HG02798 (cell line): Measurements from ENCODE around the gene RPL28.
"Not testable (repeated sequence)": the region's sequence is repeated elsewhere in the genome, so short reads cannot be mapped to it uniquely, and the experiment has no call there.

Source experiments
- ATAC-seq: cut with Tn5 transposase; IDR thresholded peaks from one replicate; pipeline ENCODE4 v1.9.1; 2021; ENCODE audit warnings: mild to moderate bottlenecking; ENCODE audit not compliant: unreplicated experiment, poor library complexity

Gene RPL28

DNA sequence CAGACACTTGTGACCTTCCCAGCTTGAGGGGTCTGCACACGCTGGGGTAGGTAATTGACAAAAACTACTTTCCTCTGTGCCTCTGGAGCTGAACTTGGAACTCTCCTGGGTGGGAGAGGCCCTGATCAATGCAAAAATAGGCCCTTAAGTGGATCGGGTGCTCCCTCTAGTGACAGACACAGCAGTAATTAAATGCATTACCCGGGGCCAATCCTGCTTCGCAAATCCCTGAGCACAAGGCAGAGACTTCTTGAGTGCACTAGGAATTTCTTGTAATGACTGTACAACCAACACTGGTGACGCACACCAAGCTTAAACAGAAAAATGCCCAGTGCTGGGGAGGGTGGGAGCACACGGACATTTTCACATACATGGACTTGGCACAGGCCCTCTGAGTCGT is 32.5 kb downstream of the RPL28 start:
- ATAC-seq: no peak

GRCh38 chr19:55419103-55419502 is 33.4 kb downstream of the RPL28 start:
- no peak for ATAC-seq

GRCh38 chr19:55419624-55420236 is 34.0 kb downstream of the RPL28 start:
- ATAC-seq: no peak

DNA sequence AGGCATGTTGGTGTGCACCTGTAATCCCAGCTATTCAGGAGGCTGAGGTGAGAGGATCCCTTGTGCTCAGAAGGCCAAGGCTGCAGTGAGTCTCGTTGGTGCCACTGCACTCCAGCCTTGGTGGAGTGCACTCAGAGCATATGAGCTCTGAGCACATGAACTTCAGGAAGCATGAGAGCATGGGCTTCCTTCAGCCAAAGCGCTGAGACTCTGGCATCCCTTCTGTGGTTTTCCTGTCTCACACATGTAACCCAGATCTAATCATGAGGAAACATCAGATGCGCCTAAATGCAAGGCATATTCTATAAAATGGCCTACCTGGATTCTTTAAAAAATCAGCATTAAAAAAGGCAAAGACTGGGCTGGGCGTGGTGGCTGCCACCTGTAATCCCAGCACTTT is 35.5 kb downstream of the RPL28 start:
- ATAC-seq: not testable (repeated sequence)

DNA sequence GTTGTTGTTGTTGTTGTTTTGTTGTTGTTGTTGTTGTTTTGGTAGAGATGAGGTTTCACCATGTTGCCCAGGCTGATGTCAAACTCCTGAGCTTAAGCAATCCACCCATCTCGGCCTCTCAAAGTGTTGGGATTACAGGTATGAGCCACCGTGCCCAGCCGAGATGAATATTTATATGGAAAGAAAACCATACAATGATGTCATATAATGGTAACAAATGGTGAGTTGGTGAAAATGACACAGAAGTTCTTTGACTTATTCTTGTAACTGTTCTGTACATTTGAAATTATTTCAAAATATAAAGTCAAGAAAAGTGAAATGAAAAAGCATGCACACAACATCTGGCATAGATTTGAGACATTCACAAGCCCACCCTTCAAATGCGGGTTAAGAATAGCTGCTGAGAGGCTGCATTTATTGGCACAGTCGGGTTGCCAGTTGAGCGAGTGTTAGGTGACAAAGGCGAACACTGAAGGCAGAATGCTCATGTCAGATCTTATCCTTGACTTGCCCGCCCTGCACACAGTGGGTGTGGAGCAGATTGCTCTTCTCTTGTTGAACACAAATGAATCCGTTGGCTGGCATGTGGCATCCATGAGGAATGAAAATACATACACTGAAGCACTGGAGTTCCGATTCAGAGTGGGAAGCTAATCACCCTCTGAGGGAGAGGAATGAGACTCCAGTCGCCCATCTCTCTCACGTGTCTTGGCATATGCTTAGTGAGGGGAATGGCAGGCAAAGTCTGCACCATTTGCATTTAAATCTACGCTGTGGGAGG is 37.7 kb downstream of the RPL28 start:
- ATAC-seq: no peak

GRCh38 chr19:55424518-55424917 is 38.8 kb downstream of the RPL28 start:
- ATAC-seq: no peak

DNA sequence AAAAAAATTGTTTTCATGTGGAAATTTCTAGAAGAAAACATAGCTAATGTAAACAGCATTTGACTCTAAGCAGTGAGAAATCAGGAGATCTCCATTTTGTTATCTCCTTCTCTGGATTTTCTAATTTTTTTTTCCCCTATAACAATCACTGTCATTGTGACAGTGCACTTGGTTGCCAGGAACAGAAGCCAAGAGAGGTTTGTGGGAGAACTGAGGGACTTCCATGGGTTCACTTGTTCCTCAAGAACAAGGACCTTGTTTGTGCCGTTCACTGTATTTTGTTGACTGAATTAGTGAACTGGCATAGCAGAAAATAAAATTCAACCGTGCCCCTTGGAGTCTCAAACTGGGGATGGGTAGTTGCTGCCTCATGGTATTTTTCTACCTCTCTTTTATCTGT is 40.3 kb downstream of the RPL28 start:
- ATAC-seq: no peak

DNA sequence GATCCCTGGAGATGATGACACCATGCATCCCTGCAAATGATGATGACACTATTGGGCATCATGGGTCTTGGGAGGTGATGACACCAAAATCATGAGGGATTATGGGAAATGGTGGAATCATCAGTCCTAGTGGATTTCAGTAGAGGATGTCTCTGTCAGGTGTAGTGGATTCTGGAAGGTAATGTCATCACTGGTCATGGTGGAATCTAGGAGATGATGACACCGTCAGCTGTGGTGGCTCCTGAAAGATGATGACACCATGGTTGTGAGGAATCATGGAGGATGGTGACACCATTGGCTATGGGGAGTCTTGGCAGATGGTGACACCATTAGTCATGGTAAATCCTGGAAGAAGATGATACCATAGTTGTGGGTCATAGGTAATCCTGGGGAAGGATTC is 45.5 kb downstream of the RPL28 start:
- ATAC-seq: no peak

GRCh38 chr19:55432241-55432959 is 46.7 kb downstream of the RPL28 start:
- no peak for ATAC-seq

- ATAC-seq: no peak
Measured at GRCh38 chr19:55433292-55433691, 47.6 kb downstream of the RPL28 start.

DNA sequence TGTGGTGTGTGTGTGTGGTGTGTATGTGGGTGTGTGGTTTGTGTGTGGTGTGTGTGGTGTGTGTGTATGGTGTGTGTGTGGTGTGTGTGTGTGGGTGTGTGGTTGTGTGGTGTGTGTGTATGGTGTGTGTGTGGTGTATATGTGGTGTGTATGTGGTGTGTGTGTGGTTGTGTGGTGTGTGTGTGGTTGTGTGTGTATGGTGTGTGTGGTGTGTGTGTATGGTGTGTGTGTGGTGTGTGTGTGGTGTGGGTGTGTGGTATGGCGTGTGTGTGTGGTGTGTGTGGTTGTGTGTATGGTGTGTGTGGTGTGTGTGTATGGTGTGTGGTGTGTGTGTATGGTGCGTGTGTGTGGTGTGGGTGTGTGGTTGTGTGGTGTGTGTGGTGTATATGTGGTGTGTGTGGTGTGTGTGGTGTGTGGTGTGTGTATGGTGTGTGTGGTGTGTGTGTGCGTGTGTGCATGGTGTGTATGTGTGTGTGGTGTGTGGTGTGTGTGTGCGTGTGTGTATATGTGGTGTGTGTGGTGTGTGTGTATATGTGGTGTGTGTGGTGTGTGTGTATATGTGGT is 48.7 kb downstream of the RPL28 start:
- no peak for ATAC-seq

DNA sequence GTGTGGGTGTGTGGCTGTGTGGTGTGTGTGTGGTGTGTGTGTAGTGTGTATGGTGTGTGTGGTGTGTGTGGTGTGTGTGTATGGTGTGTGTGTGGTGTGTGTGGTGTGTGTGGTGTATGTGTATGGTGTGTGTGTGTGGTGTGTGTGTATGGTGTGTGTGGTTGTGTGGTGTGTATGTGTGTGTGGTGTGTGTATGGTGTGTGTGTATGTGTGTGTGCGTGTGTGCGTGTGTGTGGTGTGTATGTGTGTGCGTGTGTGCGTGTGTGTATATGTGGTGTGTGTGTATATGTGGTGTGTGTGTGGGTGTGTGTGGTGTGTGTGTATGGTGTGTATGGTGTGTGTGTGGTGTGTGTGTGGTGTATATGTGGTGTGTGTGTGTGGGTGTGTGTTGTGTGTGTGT is 49.3 kb downstream of the RPL28 start:
- ATAC-seq: no peak

GRCh38 chr19:55436847-55437246 is 51.1 kb downstream of the RPL28 start:
- no peak for ATAC-seq

GRCh38 chr19:55437410-55437809 is 51.7 kb downstream of the RPL28 start:
- ATAC-seq: no peak

DNA sequence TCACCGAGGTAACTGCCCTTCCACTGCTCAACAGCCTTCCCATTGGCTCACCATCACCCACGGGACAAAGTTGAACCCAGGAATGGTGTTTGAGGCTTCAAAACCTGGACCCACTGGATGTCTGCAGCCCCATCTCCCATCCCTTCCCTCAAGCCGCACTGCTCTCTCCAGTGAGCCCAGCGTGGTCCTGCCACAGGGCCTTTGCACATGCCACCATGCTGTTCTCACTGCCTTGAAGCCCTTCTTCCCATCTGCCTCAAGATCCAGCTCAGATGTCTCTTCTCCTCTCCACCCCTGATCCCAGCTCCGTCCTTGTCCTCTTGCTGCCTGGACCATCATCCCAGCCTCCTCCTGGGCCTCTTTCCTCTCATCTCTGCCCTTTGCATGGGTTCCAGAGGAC is 53.3 kb downstream of the RPL28 start:
- ATAC-seq: no peak

GRCh38 chr19:55440411-55441105 is 54.8 kb downstream of the RPL28 start:
- no peak for ATAC-seq

GRCh38 chr19:55441319-55441691 is 55.6 kb downstream of the RPL28 start:
- no peak for ATAC-seq

DNA sequence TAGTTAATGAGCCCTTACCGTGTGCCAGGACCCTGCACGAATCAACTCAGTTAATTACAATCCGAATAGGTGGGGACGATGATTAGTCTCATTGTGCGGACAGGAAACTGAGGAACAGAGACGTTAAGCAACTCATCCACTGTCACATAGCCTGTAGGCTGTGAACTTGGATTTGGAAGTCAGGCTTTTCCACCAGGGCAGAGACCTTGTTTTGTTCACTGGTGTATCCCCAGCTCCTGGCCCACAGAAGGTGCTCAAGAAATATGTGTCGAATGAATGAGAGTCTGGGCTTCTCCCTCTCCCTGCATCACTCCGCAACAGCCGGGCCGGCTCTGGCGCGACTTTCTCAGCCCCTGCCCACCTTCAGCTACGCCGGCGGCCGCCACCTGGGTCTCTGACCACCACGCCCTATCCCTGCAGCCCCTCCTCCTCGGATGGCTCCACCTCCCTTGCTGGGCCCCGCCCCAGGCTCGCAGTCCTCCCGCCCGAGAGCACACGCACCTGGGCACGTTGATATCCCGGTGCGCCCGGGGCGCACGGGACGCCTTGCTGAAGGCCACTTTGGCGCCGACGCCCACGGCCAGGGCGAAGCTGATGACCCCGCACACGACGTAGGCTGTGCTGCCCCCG is 56.1 kb downstream of the RPL28 start:
- no peak for ATAC-seq

DNA sequence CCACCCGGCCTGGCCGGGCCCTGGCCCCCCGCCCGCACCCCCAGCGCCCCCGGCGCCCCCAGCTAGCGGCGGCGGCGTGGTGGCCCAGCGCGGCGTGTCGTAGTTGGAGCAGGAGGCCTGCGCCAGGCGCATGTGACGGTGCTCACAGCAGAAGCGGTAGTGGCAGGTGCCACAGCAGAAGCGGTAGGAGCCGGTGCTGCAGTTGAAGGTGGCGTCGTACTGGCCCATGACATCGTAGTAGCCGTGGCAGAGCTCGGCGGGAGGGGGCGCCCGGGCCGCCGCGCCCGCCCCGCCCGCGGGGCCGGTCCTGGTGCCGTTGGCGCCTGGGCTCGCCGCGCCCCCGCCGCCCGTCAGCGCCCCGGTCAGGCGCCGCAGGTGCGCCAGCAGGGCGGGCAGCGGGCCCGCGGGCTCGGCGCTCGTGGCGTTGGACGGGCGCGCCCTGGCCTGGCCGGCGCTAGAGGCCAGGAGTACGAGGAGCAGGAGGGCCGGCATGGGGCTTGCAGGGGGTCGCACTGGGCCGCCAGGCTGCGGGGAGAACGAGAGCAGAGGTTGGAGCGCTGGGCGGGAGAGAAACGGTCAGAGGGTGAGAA is 56.7 kb downstream of the RPL28 start:
- ATAC-seq: no peak
